ENCODE data around the gene SRSF4.

DNA sequence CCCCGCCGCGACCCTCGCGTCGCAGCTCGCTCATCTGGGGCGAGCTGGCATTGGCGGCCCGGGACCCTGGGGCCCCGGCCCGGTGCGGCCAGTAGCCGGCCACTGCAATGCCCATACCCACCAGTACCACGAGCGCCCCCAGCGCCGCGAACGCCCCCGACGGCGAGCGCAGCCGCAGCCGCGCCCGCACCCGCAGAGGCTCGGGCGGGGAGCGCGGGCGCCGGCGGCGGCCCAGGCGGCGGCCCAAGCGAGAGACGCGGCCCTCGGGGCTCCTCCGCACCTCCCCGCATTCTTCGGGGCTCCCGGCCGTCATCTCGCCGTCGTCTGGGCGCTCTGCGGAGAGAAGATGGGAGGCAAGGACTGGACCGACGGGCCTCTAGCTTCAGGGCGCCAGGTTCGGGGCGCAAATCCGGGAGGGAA is 60.2 kb downstream of the SRSF4 start:
- TF ChIP-seq BHLHE40 (IDR thresholded peaks at IDR 0.05; ENCODE audit: borderline replicate concordance) (no peak), ELF4 (IDR thresholded peaks at IDR 0.05) (no peak), SP1 (IDR thresholded peaks at IDR 0.05) (no peak), ZNF384 (IDR thresholded peaks at IDR 0.05) (no peak), HDGF (IDR thresholded peaks at IDR 0.05; ENCODE audit: borderline replicate concordance) (no peak), NFRKB (IDR thresholded peaks at IDR 0.05) (no peak), LEF1 (IDR thresholded peaks at IDR 0.05; ENCODE audit: borderline replicate concordance) (no peak), SUZ12 (IDR thresholded peaks at IDR 0.05) (no peak), FOXK2 (IDR thresholded peaks at IDR 0.05) (no peak)
- TF ChIP-seq, protein P1, sequence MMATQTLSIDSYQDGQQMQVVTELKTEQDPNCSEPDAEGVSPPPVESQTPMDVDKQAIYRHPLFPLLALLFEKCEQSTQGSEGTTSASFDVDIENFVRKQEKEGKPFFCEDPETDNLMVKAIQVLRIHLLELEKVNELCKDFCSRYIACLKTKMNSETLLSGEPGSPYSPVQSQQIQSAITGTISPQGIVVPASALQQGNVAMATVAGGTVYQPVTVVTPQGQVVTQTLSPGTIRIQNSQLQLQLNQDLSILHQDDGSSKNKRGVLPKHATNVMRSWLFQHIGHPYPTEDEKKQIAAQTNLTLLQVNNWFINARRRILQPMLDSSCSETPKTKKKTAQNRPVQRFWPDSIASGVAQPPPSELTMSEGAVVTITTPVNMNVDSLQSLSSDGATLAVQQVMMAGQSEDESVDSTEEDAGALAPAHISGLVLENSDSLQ (IDR thresholded peaks at IDR 0.05) = no peak
